K562 (cell line): ENCODE measurements around the gene ANKMY1. TPM values are rescaled to one million over a fixed set of nuclear protein-coding genes. Genes with fewer than 3 reads are reported as not detected.

Source experiments
- ATAC-seq: fragments of 200-7000 bp; cut with Tn5 transposase; 3 replicates; pipeline ENCODE4 v1.9.1; 2020; ENCODE audit warnings: moderate library complexity
- BruUV-seq: library from RNA; stranded (reverse); fragments of 400-500 nt; replicated peaks from 2 replicates; lab custom pipeline; 2021; lab: Mats Ljungman, UMichigan
- CTCF ChIA-PET: fragments of 300-600 bp; formaldehyde crosslinking; extraction: SDS; loops from one replicate; lab custom pipeline; 2021; ENCODE audit warnings: low intra/inter-chr PET ratio; lab: Yijun Ruan, JAX
- POLR2A ChIA-PET: fragments of 300-600, 350-650 bp; sonication (Branson Sonifier 250); formaldehyde crosslinking; extraction: SDS; loops from one replicate; lab custom pipeline; 2021; ENCODE audit warnings: antibody characterized with exemption, inconsistent platforms; lab: Yijun Ruan, JAX
- DNase-seq, 4 experiments: peaks; one replicate each; pipeline versions ENCODE4 v3.0.0 to v3.0.0-alpha.2; 2011 to 2018; ENCODE audit warnings: low spot score in 3 of 4, mixed read lengths in 3 of 4; ENCODE audit errors: extremely low read depth in 1 of 4
- FAIRE-seq: peaks from 2 replicates; lab custom pipeline; 2011; peaks lifted over from hg19 to GRCh38; lab: Jason Lieb, UNC
- H2AFZ ChIP-seq: 2 replicates; pipeline ENCODE4 v1.6.0; 2011; ENCODE audit warnings: low read depth, low read length, control low read depth, inconsistent platforms
- H3K27ac ChIP-seq: fragments of 200-600 bp; 3 replicates; pipeline ENCODE4 v1.8.0; 2011; ENCODE audit warnings: low read depth, mild to moderate bottlenecking, control low read depth, inconsistent platforms, low read length, moderate library complexity, mixed read lengths; ENCODE audit errors: extremely low read depth
- H3K27me3 ChIP-seq, 2 experiments: fragments of 300-600 bp in 1 of 2; 2 replicates in 1 of 2; 3 replicates in 1 of 2; pipeline versions ENCODE4 v1.6.0 to v1.8.0; 2011; ENCODE audit warnings: inconsistent platforms in 2 of 2, low read length in 2 of 2, mild to moderate bottlenecking in 1 of 2, mixed read lengths in 1 of 2, moderate library complexity in 1 of 2; ENCODE audit not compliant: control insufficient read depth in 2 of 2, insufficient read depth in 2 of 2
- H3K36me3 ChIP-seq: fragments of 300-600 bp; 3 replicates; pipeline ENCODE4 v1.8.0; 2011; ENCODE audit warnings: mild to moderate bottlenecking, low read length, inconsistent platforms; ENCODE audit not compliant: control insufficient read depth, insufficient read depth
- H3K4me1 ChIP-seq, 2 experiments: fragments of 200-600 bp in 1 of 2; replicated peaks in 1 of 2; 2 replicates in 1 of 2; 3 replicates in 1 of 2; pipeline versions ENCODE4 v1.5.1 to v1.8.0; 2011; ENCODE audit warnings: inconsistent platforms in 2 of 2, low read length in 2 of 2, mild to moderate bottlenecking in 1 of 2, mixed read lengths in 1 of 2, moderate library complexity in 1 of 2; ENCODE audit not compliant: control insufficient read depth in 2 of 2, insufficient read depth in 2 of 2
- H3K4me2 ChIP-seq: 2 replicates; pipeline ENCODE4 v1.6.1; 2011; ENCODE audit warnings: low read length, control low read depth, inconsistent platforms, mixed read lengths; ENCODE audit not compliant: insufficient read depth
- H3K4me3 ChIP-seq: fragments of 200-600 bp; sonication (generic), shearing (Covaris generic); 2 replicates; pipeline ENCODE4 v1.5.1; 2016; ENCODE audit warnings: control low read depth, inconsistent platforms
- H3K79me2 ChIP-seq: fragments of 200-600 bp; 3 replicates; pipeline ENCODE4 v1.8.0; 2011; ENCODE audit warnings: low read length, inconsistent platforms; ENCODE audit not compliant: control insufficient read depth, insufficient read depth
- H3K9ac ChIP-seq, 2 experiments: 2 replicates each; pipeline versions ENCODE4 v1.6.0 to v1.6.1; 2011; ENCODE audit warnings: low read depth in 2 of 2, low read length in 2 of 2, control low read depth in 1 of 2, inconsistent platforms in 1 of 2, mild to moderate bottlenecking in 1 of 2, mixed read lengths in 1 of 2; ENCODE audit not compliant: insufficient read depth in 1 of 2
- H3K9me1 ChIP-seq: one replicate; pipeline ENCODE4 v1.6.0; 2011; ENCODE audit warnings: inconsistent platforms, mild to moderate bottlenecking, low read length, moderate library complexity; ENCODE audit not compliant: control insufficient read depth, insufficient read depth
- H3K9me3 ChIP-seq: replicated peaks from 2 replicates; pipeline ENCODE4 v1.5.1; 2011; ENCODE audit warnings: low read depth, low read length, inconsistent platforms; ENCODE audit not compliant: control insufficient read depth, insufficient read depth
- H4K20me1 ChIP-seq: replicated peaks from 2 replicates; pipeline ENCODE4 v1.6.1; 2011; ENCODE audit warnings: low read length, inconsistent platforms, mixed read lengths; ENCODE audit not compliant: control insufficient read depth, insufficient read depth
- DDX20 ChIP-seq: fragments of 450-650 bp; IDR thresholded peaks from 2 replicates; pipeline ENCODE4 v1.6.1; 2016; ENCODE audit warnings: missing genetic modification characterization, low read depth, mild to moderate bottlenecking, missing compliant biosample characterization, moderate library complexity
- HMBOX1 ChIP-seq: sonication (generic); IDR thresholded peaks from 2 replicates; pipeline ENCODE4 v1.6.1; 2016
- MCM7 ChIP-seq, 2 experiments: fragments of 450-650 bp; IDR thresholded peaks; 2 replicates each; pipeline ENCODE4 v1.6.1; 2016 to 2018
- NFIX ChIP-seq: fragments of 250-450 bp; sonication (Bioruptor Pico); IDR thresholded peaks from 2 replicates; pipeline ENCODE4 v1.4.0; 2020; ENCODE audit warnings: low read depth, mild to moderate bottlenecking, moderate library complexity
- PCBP1 ChIP-seq: fragments of 200-400 bp; formaldehyde crosslinking; IDR thresholded peaks from 2 replicates; pipeline ENCODE4 v1.6.1; 2018; ENCODE audit warnings: mild to moderate bottlenecking, low read depth, low read length; ENCODE audit not compliant: poor library complexity, severe bottlenecking
- RNF2 ChIP-seq: sonication (generic); IDR thresholded peaks from 2 replicates; pipeline ENCODE4 v1.6.1; 2016
- STAT6 ChIP-seq: sonication (generic); formaldehyde crosslinking; IDR thresholded peaks from 2 replicates; pipeline ENCODE4 v1.8.1; 2023; ENCODE audit warnings: mild to moderate bottlenecking, missing genetic modification reagents
- TAF1 ChIP-seq: IDR thresholded peaks from 2 replicates; pipeline ENCODE4 v1.6.1; 2011; ENCODE audit warnings: mild to moderate bottlenecking, low read length, moderate library complexity; ENCODE audit not compliant: insufficient read depth, control insufficient read depth, severe bottlenecking; ENCODE audit errors: extremely low read depth
- ZNF134 ChIP-seq: fragments of 250-450 bp; sonication (Bioruptor Pico); conservative IDR thresholded peaks from 2 replicates; pipeline ENCODE4 v1.4.0; 2020
- ZNF740 ChIP-seq, 3 experiments: fragments of 200-800 bp in 1 of 3; sonication (Bioruptor generic) in 1 of 3; sonication (generic) in 1 of 3; formaldehyde crosslinking in 1 of 3; IDR thresholded peaks; 2 replicates each; pipeline versions ENCODE4 v1.6.1 to v1.8.0; 2016 to 2022; ENCODE audit warnings: mild to moderate bottlenecking in 2 of 3, missing compliant biosample characterization in 2 of 3, missing genetic modification characterization in 2 of 3, missing genetic modification reagents in 1 of 3
- WGBS: fragments of 100-300 bp; shearing (Covaris generic); methylation state at CpG from one replicate; pipeline ENCODE4 v1.1.6; 2016; ENCODE audit warnings: low coverage, mixed read lengths; ENCODE audit not compliant: insufficient coverage; ENCODE audit errors: missing lambda C conversion rate; 5-methylcytosine and 5-hydroxymethylcytosine counted together
- in situ Hi-C: fragments of 300-500 bp; cut with MboI; formaldehyde crosslinking; loops from 4 replicates; pipeline ENCODE4 v1.15.0; 2018; ENCODE audit warnings: inconsistent platforms, mixed read lengths
- intact Hi-C: fragments of 100-400 bp; cut with micrococcal nuclease; formaldehyde crosslinking; loops from 2 replicates; pipeline ENCODE4 v1.14.2; 2022
- polyA plus RNA-seq, 8 experiments: library from polyadenylated mRNA; depleted of rRNA in 4 of 8; stranded (reverse) in 5 of 8; unstranded in 3 of 8; fragments of >200 nt; fragmentation: Nextera tagmentation in 2 of 8; fragmentation: Illumina TruSeq in 1 of 8; extraction: Ambion mirVana in 2 of 8; extraction: Trizol in 1 of 8; gene quantifications; 2 replicates each; pipeline versions ENCODE4 v1.2.1 to v1.2.3, GENCODE V29; 2011 to 2014; ENCODE audit warnings: inconsistent platforms in 1 of 8, missing spikeins in 1 of 8
- total RNA-seq, 7 experiments: library from RNA; depleted of rRNA in 6 of 7; stranded (reverse); fragments of >200 nt in 6 of 7; fragmentation: Illumina TruSeq in 2 of 7; extraction: Trizol in 2 of 7; gene quantifications; 2 replicates each; pipeline versions ENCODE4 v1.2.1 to v1.2.3, GENCODE V29; 2011 to 2021; ENCODE audit warnings: low replicate concordance in 1 of 7

ANKMY1 gene
- total and polyA plus RNA-seq, 9 of the 15 experiments (the other 6 are each of a cell fraction or from before 2014, with no cell fraction given), result 0.75 to 15.1 (median 11.7) TPM

- Histone ChIP-seq H3K27ac (no peak overlapping the region), H3K79me2 (peaks cover 35% of the 10 kb centered on the region), H4K20me1 (no peaks in the 10 kb centered on the region), H2AFZ (no peak overlapping the region)
- intact Hi-C loops, result no loop called here
- no peak for ATAC-seq
- in situ Hi-C loops, result no loop called here
- TF ChIP-seq NFIX (CRISPR knock-in tag) (no peak), PCBP1 (no peak), ZNF740 (CRISPR knock-in tag; IDR thresholded peaks at IDR 0.05) (no peak), ZNF740 (tag; IDR thresholded peaks at IDR 0.05) (no peak), HMBOX1 (no peak), MCM7 (IDR thresholded peaks at IDR 0.05) (no peak), TAF1 (no peak), RNF2 (no peak), ZNF134 (CRISPR knock-in tag) (no peak), STAT6 (CRISPR knock-in tag) (no peak), DDX20 (tag) (no peak)
- TF ChIP-seq, all 486 proteins: peak for 0
- ChIA-PET POLR2A (interaction anchor here (0.9 to 1.4 kb wide), 2 partner anchors 8 to 12 kb away, joined by 3 to 8 read pairs; no protein-coding TSS in a partner anchor), CTCF (no interaction called here)
- Histone ChIP-seq H3K9me3 (no peaks in the 10 kb centered on the region), H3K27me3 (no peaks in the 10 kb centered on the region), H3K4me2 (no peak overlapping the region), H3K4me1 (peaks cover 4 to 49% of the 10 kb centered on the region in 2 experiments; a peak in 4 of 5 replicates), H3K9me1 (no peaks in the 10 kb centered on the region), H3K36me3 (peaks cover 30% of the 10 kb centered on the region; the same call in 1 of the 3 replicates), H3K9ac (no peak overlapping the region), H3K4me3 (no peak overlapping the region)
- 96% methylated on average over 14 of the region's 30 CpGs for WGBS
- BruUV-seq, result no TSS peak
- no peak for DNase-seq
- no peak for FAIRE-seq
Measured at GRCh38 chr2:240572141-240573031, 14.6 kb upstream of the ANKMY1 start.
